Natural killer cell (primary cell): ENCODE results near the gene GPR33. TPM values are rescaled to one million over a fixed set of nuclear protein-coding genes. Genes with fewer than 3 reads are reported as not detected.

ENCODE experiments used
- ATAC-seq, 3 donors: fragments of 150-1000 bp in 2 of 3; fragments of 200-7000 bp in 1 of 3; cut with Tn5 transposase; 1 replicate in 1 of 3; 2 replicates in 2 of 3; pipeline ENCODE4 v1.10.0; 2021; ENCODE audit warnings: mild to moderate bottlenecking in 2 of 3, moderate library complexity in 2 of 3
- DNase-seq, 2 donors: peaks; one replicate each; pipeline versions ENCODE4 v3.0.0 to v3.0.0-alpha.2; 2013 to 2021; ENCODE audit warnings: mixed read lengths in 1 of 2
- H3K27ac ChIP-seq: one replicate; pipeline ENCODE4 v1.5.1; 2013; ENCODE audit warnings: mild to moderate bottlenecking, low read length
- H3K27me3 ChIP-seq: one replicate; pipeline ENCODE4 v1.6.1; 2013; ENCODE audit warnings: low read length; ENCODE audit not compliant: control insufficient read depth, insufficient read depth
- H3K36me3 ChIP-seq: one replicate; pipeline ENCODE4 v1.6.1; 2013; ENCODE audit warnings: low read length; ENCODE audit not compliant: control insufficient read depth, insufficient read depth
- H3K4me1 ChIP-seq: one replicate; pipeline ENCODE4 v1.6.1; 2013; ENCODE audit warnings: low read length; ENCODE audit not compliant: control insufficient read depth, insufficient read depth
- H3K4me3 ChIP-seq: one replicate; pipeline ENCODE4 v1.5.1; 2013; ENCODE audit warnings: low read length
- H3K9me3 ChIP-seq: one replicate; pipeline ENCODE4 v1.6.1; 2013; ENCODE audit warnings: low read length; ENCODE audit not compliant: control insufficient read depth, insufficient read depth
- H3K27ac Mint-ChIP-seq, 2 donors: one replicate each; pipeline ENCODE4 v1.8.0; 2022; ENCODE audit warnings: mild to moderate bottlenecking in 2 of 2, mixed read lengths in 2 of 2, moderate library complexity in 1 of 2
- H3K27me3 Mint-ChIP-seq, 2 donors: one replicate each; pipeline ENCODE4 v1.8.0; 2022; ENCODE audit warnings: low read depth in 2 of 2, mixed read lengths in 2 of 2
- H3K36me3 Mint-ChIP-seq: one replicate; pipeline ENCODE4 v1.8.0; 2022; ENCODE audit warnings: mixed read lengths
- H3K4me1 Mint-ChIP-seq, 2 donors: one replicate each; pipeline ENCODE4 v1.8.0; 2022; ENCODE audit warnings: mixed read lengths in 2 of 2
- H3K4me3 Mint-ChIP-seq: one replicate; pipeline ENCODE4 v1.8.0; 2022; ENCODE audit warnings: mild to moderate bottlenecking, moderate library complexity, mixed read lengths
- H3K9me3 Mint-ChIP-seq, 2 donors: one replicate each; pipeline ENCODE4 v1.8.0; 2022; ENCODE audit warnings: mixed read lengths in 2 of 2
- CTCF ChIP-seq: fragments of 200-600 bp; IDR thresholded peaks from one replicate; pipeline ENCODE4 v1.8.0; 2022; ENCODE audit warnings: antibody characterized with exemption
- WGBS: methylation state at CpG from one replicate; pipeline ENCODE4 v1.1.7; 2013; ENCODE audit warnings: missing lambda C conversion rate; ENCODE audit not compliant: insufficient coverage; 5-methylcytosine and 5-hydroxymethylcytosine counted together
- intact Hi-C: fragments of 100-400 bp; cut with micrococcal nuclease; formaldehyde crosslinking; loops from one replicate; pipeline ENCODE4 v1.14.2; 2022
- total RNA-seq, 4 donors: library from RNA; stranded (reverse); fragments of 120-200 nt in 1 of 4; gene quantifications; one replicate each; pipeline versions ENCODE4 v1.2.3 to v1.2.4, GENCODE V29; 2013 to 2022

Gene GPR33
- not detected for total RNA-seq
- 0.14 TPM for total RNA-seq (2013)

- WGBS, result 38% methylated on average over 1 of the region's 1 CpG
- intact Hi-C loops, result no loop called here
- Histone ChIP-seq H3K9me3 (no peaks in the 10 kb centered on the region), H3K4me3 (no peak within 1 kb of the TSS), H3K36me3 (no peaks in the 10 kb centered on the region), H3K27me3 (no peaks in the 10 kb centered on the region), H3K27ac (no peak within 1 kb of the TSS), H3K4me1 (peaks cover 7% of the 10 kb centered on the region)
- Mint-ChIP-seq H3K4me1 (no peaks in the 10 kb centered on the region), H3K36me3 (no peaks in the 10 kb centered on the region), H3K9me3 (no peaks in the 10 kb centered on the region), H3K27me3 (peaks cover 18 to 26% of the 10 kb centered on the region in 2 donors), H3K4me3 (no peak within 1 kb of the TSS), H3K27ac (no peak within 1 kb of the TSS)
- DNase-seq (no peak), ATAC-seq (no peak)
- TF ChIP-seq CTCF, result no peak
Measured at GRCh38 chr14:31487886-31488285, at the start of gene GPR33. Gene GPR33, minus strand, starts transcription at chr14:31488039. Its CDS starts 4,074 bp downstream, at chr14:31483965.

- ATAC-seq (no peak), DNase-seq (no peak)
- Mint-ChIP-seq H3K27me3 (peaks cover 9 to 28% of the 10 kb centered on the region in 2 donors), H3K4me3 (no peak overlapping the region), H3K9me3 (no peaks in the 10 kb centered on the region), H3K36me3 (no peaks in the 10 kb centered on the region), H3K4me1 (no peaks in the 10 kb centered on the region), H3K27ac (no peak overlapping the region)
- no peak overlapping the region for H3K27ac ChIP-seq
- H3K36me3 ChIP-seq, result no peaks in the 10 kb centered on the region
- no peak for TF ChIP-seq CTCF
- intact Hi-C loops, result no loop called here
- WGBS, result 86% methylated on average over 4 of the region's 5 CpGs
- no peaks in the 10 kb centered on the region for H3K9me3 ChIP-seq
- H3K27me3 ChIP-seq, result no peaks in the 10 kb centered on the region
- H3K4me1 ChIP-seq, result no peaks in the 10 kb centered on the region
- H3K4me3 ChIP-seq, result no peak overlapping the region
Measured at GRCh38 chr14:31536201-31536960, 48.5 kb upstream of the GPR33 start.

- WGBS, result 61% methylated on average over 6 of the region's 7 CpGs
- Mint-ChIP-seq H3K4me3 (no peak overlapping the region), H3K27ac (no peak overlapping the region), H3K4me1 (no peaks in the 10 kb centered on the region), H3K27me3 (peaks cover 0 to 4% of the 10 kb centered on the region in 2 donors), H3K9me3 (no peaks in the 10 kb centered on the region), H3K36me3 (no peaks in the 10 kb centered on the region)
- Histone ChIP-seq H3K4me1 (no peaks in the 10 kb centered on the region), H3K9me3 (no peaks in the 10 kb centered on the region), H3K36me3 (no peaks in the 10 kb centered on the region), H3K27ac (no peak overlapping the region), H3K4me3 (no peak overlapping the region), H3K27me3 (no peaks in the 10 kb centered on the region)
- DNase-seq, result no peak
- ATAC-seq, result no peak
- no peak for TF ChIP-seq CTCF
- intact Hi-C loops, result no loop called here
Measured at GRCh38 chr14:31530136-31530535, 42.3 kb upstream of the GPR33 start.

GRCh38 chr14:31529053-31529452 is 41.2 kb upstream of the GPR33 start:
- H3K9me3 Mint-ChIP-seq, result no peaks in the 10 kb centered on the region
- DNase-seq, result no peak
- no peak for TF ChIP-seq CTCF
- Histone ChIP-seq H3K27me3 (no peaks in the 10 kb centered on the region), H3K4me3 (no peak overlapping the region), H3K9me3 (no peaks in the 10 kb centered on the region), H3K27ac (no peak overlapping the region), H3K36me3 (no peaks in the 10 kb centered on the region), H3K4me1 (no peaks in the 10 kb centered on the region)
- no peak overlapping the region for H3K4me3 Mint-ChIP-seq
- no peaks in the 10 kb centered on the region for H3K4me1 Mint-ChIP-seq
- intact Hi-C loops, result no loop called here
- H3K27ac Mint-ChIP-seq, result no peak overlapping the region
- no peaks in the 10 kb centered on the region for H3K27me3 Mint-ChIP-seq
- H3K36me3 Mint-ChIP-seq, result no peaks in the 10 kb centered on the region
- ATAC-seq, result peak in 1 of 3 donors; percentile 24
- WGBS, result 93% methylated on average over 1 of the region's 1 CpG
